IMR-90 (cell line): ENCODE data around the gene RBM10. TPM values are rescaled to one million over a fixed set of nuclear protein-coding genes. Genes with fewer than 3 reads are reported as not detected.
A peak's percentile ranks its signal among the peaks of the same experiment; 100 is the strongest.

ENCODE experiments used
- ATAC-seq: fragments of 200-7000 bp; cut with Tn5 transposase; 2 replicates; pipeline ENCODE4 v1.9.1; 2020; ENCODE audit warnings: low read depth, mild to moderate bottlenecking, moderate library complexity
- BruUV-seq: library from RNA; stranded (reverse); fragments of 400-500 nt; replicated peaks from 2 replicates; lab custom pipeline; 2021; lab: Mats Ljungman, UMichigan
- CTCF ChIA-PET: fragments of 300-600 bp; formaldehyde crosslinking; extraction: SDS; loops from one replicate; lab custom pipeline; 2021; ENCODE audit warnings: antibody characterized with exemption; lab: Yijun Ruan, JAX
- POLR2A ChIA-PET: fragments of 300-600 bp; sonication (Branson Sonifier 250); formaldehyde crosslinking; loops from one replicate; lab custom pipeline; 2022; ENCODE audit warnings: antibody characterized with exemption; ENCODE audit not compliant: unreplicated experiment; lab: Charles Lee
- DNase-seq: peaks from one replicate; pipeline ENCODE4 v3.0.0; 2013
- H2AFZ ChIP-seq: replicated peaks from 2 replicates; pipeline ENCODE3; 2013; ENCODE audit warnings: low read length, mild to moderate bottlenecking; ENCODE audit not compliant: poor library complexity
- H2AK5ac ChIP-seq: 2 replicates; pipeline ENCODE4 v1.6.1; 2013; ENCODE audit warnings: low read depth, low read length, inconsistent platforms
- H2AK9ac ChIP-seq: replicated peaks from 2 replicates; pipeline ENCODE3; 2013; ENCODE audit warnings: mild to moderate bottlenecking, low read depth, low read length, moderate library complexity; ENCODE audit not compliant: poor library complexity
- H2BK120ac ChIP-seq: 2 replicates; pipeline ENCODE4 v1.6.1; 2013; ENCODE audit warnings: low read depth, low read length, inconsistent platforms
- H2BK15ac ChIP-seq: 3 replicates; pipeline ENCODE4 v1.6.1; 2013; ENCODE audit warnings: low read depth, low read length, inconsistent platforms
- H2BK20ac ChIP-seq: 2 replicates; pipeline ENCODE4 v1.6.1; 2013; ENCODE audit warnings: low read depth, mild to moderate bottlenecking, inconsistent platforms, low read length, moderate library complexity
- H2BK5ac ChIP-seq: 2 replicates; pipeline ENCODE4 v1.6.1; 2013; ENCODE audit warnings: mild to moderate bottlenecking, low read depth, low read length, inconsistent platforms; ENCODE audit not compliant: poor library complexity, severe bottlenecking
- H3K14ac ChIP-seq: replicated peaks from 2 replicates; pipeline ENCODE4 v1.6.1; 2013; ENCODE audit warnings: low read depth, low read length, inconsistent platforms
- H3K18ac ChIP-seq: 2 replicates; pipeline ENCODE4 v1.6.1; 2013; ENCODE audit warnings: low read depth, low read length, control low read depth
- H3K23ac ChIP-seq: 2 replicates; pipeline ENCODE4 v1.6.1; 2013; ENCODE audit warnings: low read depth, low read length, inconsistent platforms
- H3K27ac ChIP-seq: 2 replicates; pipeline ENCODE4 v1.5.1; 2013; ENCODE audit warnings: mild to moderate bottlenecking, control low read depth, low read length; ENCODE audit not compliant: insufficient read depth
- H3K27me3 ChIP-seq: 2 replicates; pipeline ENCODE4 v1.6.1; 2013; ENCODE audit warnings: low read length; ENCODE audit not compliant: control insufficient read depth, insufficient read depth
- H3K36me3 ChIP-seq: 2 replicates; pipeline ENCODE4 v1.6.1; 2013; ENCODE audit warnings: low read length, mixed read lengths; ENCODE audit not compliant: control insufficient read depth, insufficient read depth
- H3K4ac ChIP-seq: 2 replicates; pipeline ENCODE4 v1.6.1; 2013; ENCODE audit warnings: low read depth, low read length, inconsistent platforms
- H3K4me1 ChIP-seq: 2 replicates; pipeline ENCODE4 v1.6.1; 2013; ENCODE audit warnings: low read length, mixed read lengths; ENCODE audit not compliant: control insufficient read depth, insufficient read depth
- H3K4me2 ChIP-seq: 2 replicates; pipeline ENCODE4 v1.6.1; 2013; ENCODE audit warnings: low read depth, mild to moderate bottlenecking, control low read depth, low read length, moderate library complexity
- H3K4me3 ChIP-seq: 2 replicates; pipeline ENCODE4 v1.5.1; 2013; ENCODE audit warnings: low read depth, mild to moderate bottlenecking, control low read depth, low read length, moderate library complexity; ENCODE audit not compliant: insufficient read depth
- H3K56ac ChIP-seq: 2 replicates; pipeline ENCODE4 v1.6.1; 2013; ENCODE audit warnings: low read length, inconsistent platforms; ENCODE audit not compliant: insufficient read depth; ENCODE audit errors: extremely low read depth
- H3K79me1 ChIP-seq, 2 experiments: 2 replicates each; pipeline ENCODE4 v1.6.1; 2013; ENCODE audit warnings: low read length in 2 of 2, inconsistent platforms in 1 of 2, low read depth in 1 of 2
- H3K9ac ChIP-seq: 2 replicates; pipeline ENCODE4 v1.6.1; 2013; ENCODE audit warnings: low read depth, low read length, control low read depth
- H3K9me1 ChIP-seq: 2 replicates; pipeline ENCODE4 v1.6.1; 2013; ENCODE audit warnings: low read length, inconsistent platforms; ENCODE audit not compliant: insufficient read depth
- H3K9me3 ChIP-seq: 2 replicates; pipeline ENCODE4 v1.6.1; 2013; ENCODE audit warnings: low read length; ENCODE audit not compliant: control insufficient read depth, insufficient read depth
- H4K20me1 ChIP-seq: 2 replicates; pipeline ENCODE4 v1.6.1; 2013; ENCODE audit warnings: low read length, inconsistent platforms; ENCODE audit not compliant: insufficient read depth
- H4K5ac ChIP-seq: 2 replicates; pipeline ENCODE4 v1.6.1; 2013; ENCODE audit warnings: mild to moderate bottlenecking, low read depth, low read length, control low read depth
- H4K8ac ChIP-seq, 2 experiments: 2 replicates each; pipeline ENCODE4 v1.6.1; 2013; ENCODE audit warnings: low read depth in 2 of 2, low read length in 2 of 2, control low read depth in 1 of 2, inconsistent platforms in 1 of 2
- H4K91ac ChIP-seq: 2 replicates; pipeline ENCODE4 v1.6.1; 2013; ENCODE audit warnings: low read depth, low read length, inconsistent platforms; ENCODE audit not compliant: insufficient read depth
- ELK1 ChIP-seq: fragments of 150-350 bp; IDR thresholded peaks from 2 replicates; pipeline ENCODE4 v1.6.1; 2016; ENCODE audit warnings: low read depth, mild to moderate bottlenecking, low read length, moderate library complexity, borderline replicate concordance
- MAZ ChIP-seq: IDR thresholded peaks from 2 replicates; pipeline ENCODE4 v1.6.1; 2012; ENCODE audit warnings: low read depth, mild to moderate bottlenecking, low read length, improper control_type of control experiment, moderate library complexity, borderline replicate concordance
- MXI1 ChIP-seq: IDR thresholded peaks from 2 replicates; pipeline ENCODE4 v1.6.1; 2012; ENCODE audit warnings: low read depth, mild to moderate bottlenecking, low read length, moderate library complexity, borderline replicate concordance
- RFX5 ChIP-seq: IDR thresholded peaks from 2 replicates; pipeline ENCODE4 v1.8.0; 2012; ENCODE audit warnings: low read depth, mild to moderate bottlenecking, low read length, moderate library complexity
- WGBS, 2 experiments: methylation state at CpG; one replicate each; pipeline versions ENCODE4 v1.1.5 to v1.1.7; 2013; ENCODE audit warnings: missing lambda C conversion rate in 2 of 2; ENCODE audit not compliant: insufficient read length in 1 of 2; ENCODE audit errors: extremely low coverage in 2 of 2; 5-methylcytosine and 5-hydroxymethylcytosine counted together
- dilution Hi-C: fragments of 300-500 bp; cut with HindIII; formaldehyde crosslinking; loops from one replicate; pipeline ENCODE4 v1.14.3; 2018; ENCODE audit warnings: low sequenced_read_pairs; ENCODE audit not compliant: unreplicated experiment
- in situ Hi-C: fragments of 300-500 bp; cut with MboI; formaldehyde crosslinking; loops from 3 replicates; pipeline ENCODE4 v1.14.3; 2019; ENCODE audit warnings: low sequenced_read_pairs, inconsistent platforms, mixed read lengths
- intact Hi-C: fragments of 100-400 bp; cut with micrococcal nuclease; formaldehyde crosslinking; loops from 2 replicates; pipeline ENCODE4 v1.10.0; 2022
- polyA plus RNA-seq, 3 experiments: library from polyadenylated mRNA; depleted of rRNA; stranded (reverse); fragments of >200 nt; gene quantifications; 2 replicates each; pipeline ENCODE4 v1.2.3, GENCODE V29; 2012; ENCODE audit warnings: low replicate concordance in 1 of 3
- total RNA-seq: library from RNA; depleted of rRNA; stranded (reverse); fragments of >200 nt; gene quantifications from 2 replicates; pipeline ENCODE4 v1.2.3, GENCODE V29; 2012

RBM10 gene
- total and polyA plus RNA-seq, 2 of the 4 experiments (the other 2 are of a cell fraction), result 33.4 to 36.0 TPM

- TF ChIP-seq ELK1, result no peak
These were observed 72.3 kb downstream of the RBM10 start (continued) for GRCh38 chrX:47217121-47217851.

GRCh38 chrX:47217852-47218279 lies 72.8 kb downstream of the RBM10 start:
- peak; percentile 86 for ATAC-seq
- Histone ChIP-seq H3K27me3 (no peaks in the 10 kb centered on the region), H3K4me2 (peak overlapping the region; percentile 82), H3K23ac (peak overlapping the region; percentile 89), H3K56ac (peak overlapping the region; percentile 90; the same call in 1 of the 2 replicates), H3K9me3 (no peaks in the 10 kb centered on the region), H4K20me1 (peaks cover 83% of the 10 kb centered on the region), H3K9me1 (peaks cover 26% of the 10 kb centered on the region), H3K14ac (peak overlapping the region; percentile 98), H2BK15ac (peak overlapping the region; percentile 97; the same call in 1 of the 3 replicates), H2AK5ac (no peak overlapping the region), H2AK9ac (peak overlapping the region; percentile 95), H2BK120ac (peak overlapping the region; percentile 93), H4K8ac (peak overlapping the region; percentile 76 to 85; a peak in 3 of 4 replicates), H4K91ac (peak overlapping the region; percentile 80), H2BK20ac (peak overlapping the region; percentile 84), H3K9ac (peak overlapping the region; percentile 84), H2AFZ (peak overlapping the region; percentile 93), H3K4me3 (peak overlapping the region; percentile 54), H3K79me1 (peaks cover 0 to 34% of the 10 kb centered on the region in 2 experiments; a peak in 2 of 4 replicates), H3K4me1 (peaks cover 10% of the 10 kb centered on the region; the same call in 1 of the 2 replicates), H3K4ac (peak overlapping the region; percentile 96), H4K5ac (peak overlapping the region; percentile 72), H2BK5ac (peak overlapping the region; percentile 89), H3K36me3 (peaks cover 33% of the 10 kb centered on the region), H3K27ac (peak overlapping the region; percentile 94), H3K18ac (peak overlapping the region; percentile 51)
- ChIA-PET POLR2A (interaction anchor here (1.1 kb wide), 1 partner anchor 16 kb away, joined by 4 read pairs; no protein-coding TSS in a partner anchor), CTCF (no interaction called here)
- TF ChIP-seq RFX5 (no peak), MXI1 (peak; percentile 32; the same call in 1 of the 2 replicates), MAZ (peak; percentile 86; the same call in 1 of the 2 replicates)
- 9% methylated on average over 17 of the region's 31 CpGs; no CpG with 5 or more reads in 1 of the 2 experiments for WGBS, 2 experiments
- in situ Hi-C loops, result loop anchor here (25.0 kb wide), 1 partner anchor 419 kb away; the partner anchor contains the start of gene CFP
- peak; percentile 98 for DNase-seq
- dilution Hi-C loops, result no loop called here
- no TSS peak for BruUV-seq
- intact Hi-C loops, result loop anchor here (1.0 kb wide), 2 partner anchors 94 to 166 kb away; no protein-coding TSS in a partner anchor
